Nephron (organoid): ENCODE results near the gene NTM.
A peak's percentile ranks its signal among the peaks of the same experiment; 100 is the strongest.

Experiments
- H3K27ac Mint-ChIP-seq, 3 experiments: 2 replicates each; pipeline ENCODE4 v1.8.0; 2020; ENCODE audit warnings: mixed read lengths in 3 of 3, mild to moderate bottlenecking in 2 of 3, moderate library complexity in 1 of 3
- H3K27me3 Mint-ChIP-seq: 2 replicates; pipeline ENCODE4 v1.8.0; 2021; ENCODE audit warnings: low read depth, mild to moderate bottlenecking, moderate library complexity, mixed read lengths
- H3K36me3 Mint-ChIP-seq: 2 replicates; pipeline ENCODE4 v1.8.0; 2020; ENCODE audit warnings: low read depth, mixed read lengths
- H3K4me1 Mint-ChIP-seq: 2 replicates; pipeline ENCODE4 v1.8.0; 2020; ENCODE audit warnings: mixed read lengths
- H3K4me3 Mint-ChIP-seq, 3 experiments: 2 replicates each; pipeline ENCODE4 v1.8.0; 2020; ENCODE audit warnings: mild to moderate bottlenecking in 3 of 3, mixed read lengths in 3 of 3, moderate library complexity in 2 of 3
- H3K9me3 Mint-ChIP-seq: 2 replicates; pipeline ENCODE4 v1.8.0; 2020; ENCODE audit warnings: mixed read lengths
- TF ChIP-seq, protein P1 (sequence below), 3 experiments: fragments of 200-600 bp; sonication (generic); IDR thresholded peaks; one replicate each; pipeline ENCODE4 v1.5.0; 2021; ENCODE audit warnings: antibody characterized with exemption in 3 of 3; ENCODE audit not compliant: unreplicated experiment in 3 of 3

NTM gene

DNA sequence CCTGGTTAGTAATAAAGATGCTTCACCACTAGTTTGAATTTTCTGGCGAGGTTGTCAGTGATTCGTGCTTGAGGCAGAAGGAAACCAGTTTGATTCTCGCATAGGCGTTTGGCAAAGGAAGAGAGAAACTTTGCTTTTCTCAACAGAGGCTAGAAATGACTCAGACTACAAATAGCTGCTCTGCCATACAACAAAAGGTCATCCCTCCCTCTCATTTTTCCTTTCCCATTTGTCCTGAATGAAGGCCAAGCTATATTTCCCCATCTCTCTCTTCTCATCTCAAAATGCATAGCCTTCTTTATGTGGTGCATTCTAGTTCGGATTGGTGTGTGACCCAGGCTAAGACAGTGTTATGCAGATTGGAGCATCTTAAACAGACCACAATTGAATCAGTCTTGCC is 741.4 kb downstream of the NTM start:
- Mint-ChIP-seq H3K27me3 (peaks cover 7% of the 10 kb centered on the region), H3K27ac (peak overlapping the region; percentile 56 to 80 (median 66)), H3K36me3 (no peaks in the 10 kb centered on the region), H3K4me3 (no peak overlapping the region), H3K9me3 (no peaks in the 10 kb centered on the region), H3K4me1 (peaks cover 30% of the 10 kb centered on the region)
- TF ChIP-seq, protein P1, sequence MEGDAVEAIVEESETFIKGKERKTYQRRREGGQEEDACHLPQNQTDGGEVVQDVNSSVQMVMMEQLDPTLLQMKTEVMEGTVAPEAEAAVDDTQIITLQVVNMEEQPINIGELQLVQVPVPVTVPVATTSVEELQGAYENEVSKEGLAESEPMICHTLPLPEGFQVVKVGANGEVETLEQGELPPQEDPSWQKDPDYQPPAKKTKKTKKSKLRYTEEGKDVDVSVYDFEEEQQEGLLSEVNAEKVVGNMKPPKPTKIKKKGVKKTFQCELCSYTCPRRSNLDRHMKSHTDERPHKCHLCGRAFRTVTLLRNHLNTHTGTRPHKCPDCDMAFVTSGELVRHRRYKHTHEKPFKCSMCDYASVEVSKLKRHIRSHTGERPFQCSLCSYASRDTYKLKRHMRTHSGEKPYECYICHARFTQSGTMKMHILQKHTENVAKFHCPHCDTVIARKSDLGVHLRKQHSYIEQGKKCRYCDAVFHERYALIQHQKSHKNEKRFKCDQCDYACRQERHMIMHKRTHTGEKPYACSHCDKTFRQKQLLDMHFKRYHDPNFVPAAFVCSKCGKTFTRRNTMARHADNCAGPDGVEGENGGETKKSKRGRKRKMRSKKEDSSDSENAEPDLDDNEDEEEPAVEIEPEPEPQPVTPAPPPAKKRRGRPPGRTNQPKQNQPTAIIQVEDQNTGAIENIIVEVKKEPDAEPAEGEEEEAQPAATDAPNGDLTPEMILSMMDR (IDR thresholded peaks at IDR 0.05; ENCODE audit: unreplicated experiment in 3 of 3) = no peak

DNA sequence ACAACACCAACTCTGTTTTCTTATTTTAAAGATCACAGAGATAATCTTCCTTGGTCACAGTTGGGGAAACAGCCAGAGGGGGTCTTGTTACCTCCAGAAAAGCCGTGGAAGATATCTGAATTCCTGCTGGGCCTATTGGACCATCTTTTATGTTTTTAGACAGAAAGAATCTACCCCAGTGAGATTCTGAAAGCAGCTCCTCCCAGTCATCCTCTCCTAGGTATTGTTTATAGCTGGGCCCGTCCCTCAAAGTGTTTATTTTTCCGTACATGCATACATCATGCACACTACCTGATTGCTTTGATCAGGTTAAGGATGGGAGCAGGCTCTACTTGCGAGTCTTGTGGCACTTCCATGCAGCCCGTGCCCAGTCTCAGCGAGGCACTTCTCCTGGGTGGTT is 742.4 kb downstream of the NTM start:
- H3K27ac Mint-ChIP-seq = peak overlapping the region in 2 of 3 experiments; percentile 56 to 66
- H3K9me3 Mint-ChIP-seq = no peaks in the 10 kb centered on the region
- H3K4me1 Mint-ChIP-seq = peaks cover 30% of the 10 kb centered on the region
- H3K27me3 Mint-ChIP-seq = peaks cover 7% of the 10 kb centered on the region
- H3K36me3 Mint-ChIP-seq = no peaks in the 10 kb centered on the region
- H3K4me3 Mint-ChIP-seq = no peak overlapping the region
- TF ChIP-seq, protein P1 (IDR thresholded peaks at IDR 0.05; ENCODE audit: unreplicated experiment in 3 of 3) = no peak

- Mint-ChIP-seq H3K9me3 (no peaks in the 10 kb centered on the region), H3K4me1 (peaks cover 30% of the 10 kb centered on the region), H3K27me3 (peaks cover 3% of the 10 kb centered on the region), H3K4me3 (no peak overlapping the region), H3K36me3 (no peaks in the 10 kb centered on the region), H3K27ac (peak overlapping the region in 2 of 3 experiments; percentile 7 to 19)
- TF ChIP-seq, protein P1 (IDR thresholded peaks at IDR 0.05; ENCODE audit: unreplicated experiment in 3 of 3) = peak; percentile 43 to 61 (median 53)
Observed at GRCh38 chr11:132114185-132114584, 743.8 kb downstream of the NTM start.

- Mint-ChIP-seq H3K27ac (peak overlapping the region in 1 of 3 experiments; percentile 7), H3K27me3 (peaks cover 3% of the 10 kb centered on the region), H3K4me1 (peaks cover 30% of the 10 kb centered on the region), H3K36me3 (no peaks in the 10 kb centered on the region), H3K9me3 (no peaks in the 10 kb centered on the region), H3K4me3 (no peak overlapping the region)
- TF ChIP-seq, protein P1 (IDR thresholded peaks at IDR 0.05; ENCODE audit: unreplicated experiment in 3 of 3) = no peak
Observed at GRCh38 chr11:132114743-132115142, 744.3 kb downstream of the NTM start.

- Mint-ChIP-seq H3K27me3 (peaks cover 3% of the 10 kb centered on the region), H3K27ac (no peak overlapping the region)
Observed at GRCh38 chr11:132115454-132115853, 745.0 kb downstream of the NTM start.

DNA sequence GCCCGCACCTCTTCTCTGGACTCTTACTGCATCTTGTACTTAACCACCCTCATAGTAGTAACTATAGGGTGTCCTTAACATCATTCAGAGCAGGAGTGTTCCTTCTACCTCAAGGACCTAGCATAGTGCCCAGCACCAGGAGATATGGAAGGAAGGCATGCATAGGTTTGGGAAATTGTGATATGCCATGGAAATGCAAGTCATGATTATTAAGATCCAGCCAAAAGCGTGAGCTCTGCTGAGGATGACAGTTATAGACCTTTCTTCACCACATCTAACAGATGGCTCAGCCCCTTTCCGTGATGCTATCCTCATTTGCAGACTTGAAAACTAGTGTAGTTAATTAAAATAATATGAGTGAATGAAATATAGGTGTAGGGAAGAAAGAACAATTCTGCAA is 746.1 kb downstream of the NTM start:
- Mint-ChIP-seq H3K4me1 (peaks cover 25% of the 10 kb centered on the region), H3K27me3 (peaks cover 6% of the 10 kb centered on the region), H3K9me3 (no peaks in the 10 kb centered on the region), H3K27ac (no peak overlapping the region), H3K4me3 (no peak overlapping the region), H3K36me3 (no peaks in the 10 kb centered on the region)
- TF ChIP-seq, protein P1 (IDR thresholded peaks at IDR 0.05; ENCODE audit: unreplicated experiment in 3 of 3) = no peak

More at GRCh38 chr11:132115454-132115853, 745.0 kb downstream of the NTM start:
- no peak overlapping the region for H3K4me3 Mint-ChIP-seq
- H3K36me3 Mint-ChIP-seq = no peaks in the 10 kb centered on the region
- no peaks in the 10 kb centered on the region for H3K9me3 Mint-ChIP-seq
- peaks cover 30% of the 10 kb centered on the region for H3K4me1 Mint-ChIP-seq
- TF ChIP-seq, protein P1 (IDR thresholded peaks at IDR 0.05; ENCODE audit: unreplicated experiment in 3 of 3) = no peak
